Stimulated activated CD8-positive, alpha-beta memory T cell treated with anti-CD3 and anti-CD28 coated beads, Interleukin-7, amount 100 ng/mL, for 48 hours (primary cell): Measurements from ENCODE around the gene TAF5.
"Not testable (repeated sequence)": the region's sequence is repeated elsewhere in the genome, so short reads cannot be mapped to it uniquely, and the experiment has no call there.

Experiments used
- DNase-seq, 2 donors: peaks; one replicate each; pipeline ENCODE4 v3.0.0-alpha.2; 2020; ENCODE audit warnings: low read depth in 1 of 2; ENCODE audit errors: extremely low read depth in 1 of 2

The TAF5 gene

GRCh38 chr10:103367782-103368518, at the start of gene TAF5:
TSS of gene TAF5 (plus strand) at chr10:103367976. CDS start at chr10:103367990, 14 bp downstream.
- peak; percentile 80 to 88 for DNase-seq

DNA sequence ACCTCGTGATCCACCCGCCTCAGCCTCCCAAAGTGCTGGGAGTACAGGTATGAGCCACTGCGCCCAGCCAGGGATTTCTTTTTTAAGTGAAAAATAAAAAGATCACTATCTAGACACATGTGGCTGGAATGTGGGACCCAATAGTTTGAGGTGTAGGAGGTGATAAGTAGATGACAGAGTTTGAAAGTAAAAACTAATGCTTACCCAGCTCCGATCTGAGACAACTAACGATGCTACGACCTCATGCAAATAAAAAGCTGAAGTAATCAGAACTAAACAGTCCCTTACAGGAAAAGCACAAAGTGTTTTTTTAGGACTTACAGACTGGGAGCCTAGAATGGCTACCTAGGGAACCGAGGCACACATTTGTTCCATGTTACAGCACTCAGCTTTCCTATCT, 39.9 kb upstream of the TAF5 start:
- no peak for DNase-seq

DNA sequence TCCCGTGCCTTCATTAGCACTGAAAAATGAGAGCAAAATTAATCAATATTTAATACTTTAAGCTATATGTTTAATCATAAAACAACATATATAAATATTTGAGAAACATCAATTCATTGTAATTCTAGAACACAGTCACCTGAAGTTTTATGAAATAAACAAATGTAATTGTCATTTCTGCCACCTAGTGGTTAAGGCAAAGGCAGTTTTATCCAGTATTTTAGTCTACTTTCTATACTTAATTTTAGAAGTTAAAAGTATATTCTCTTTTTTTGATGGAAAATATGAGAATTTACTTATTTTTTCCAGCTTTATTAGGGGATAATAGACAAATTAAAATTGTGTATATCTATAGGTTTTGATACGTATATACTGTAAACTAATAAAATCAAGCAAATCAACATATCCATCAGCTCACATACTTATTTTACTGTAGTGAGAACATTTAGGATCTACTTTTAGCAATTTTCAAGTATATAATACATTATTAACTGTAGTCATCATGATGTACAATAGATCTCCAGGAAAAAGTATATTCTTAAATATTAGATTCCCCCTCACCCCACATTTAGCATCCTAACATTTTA, 33.7 kb upstream of the TAF5 start:
- DNase-seq: no peak

GRCh38 chr10:103334567-103334966, 33.2 kb upstream of the TAF5 start:
- DNase-seq: no peak

DNA sequence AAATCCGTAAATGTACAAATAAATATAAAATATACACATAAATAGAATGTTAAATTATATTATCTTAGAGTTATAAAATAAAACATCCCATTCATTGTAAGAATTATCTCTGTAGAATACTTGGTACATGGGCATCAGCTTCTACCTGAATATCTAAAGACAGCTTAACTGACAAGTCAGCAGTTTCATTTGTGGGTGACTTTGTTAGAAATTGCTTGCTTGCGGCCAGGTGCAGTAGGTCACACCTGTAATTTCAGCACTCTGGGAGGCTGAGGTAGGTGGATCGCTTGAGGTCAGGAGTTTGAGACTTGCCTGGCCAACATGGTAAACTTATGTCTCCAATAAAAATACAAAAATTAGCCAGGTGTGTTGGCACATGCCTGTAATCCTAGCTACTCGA, 31.4 kb upstream of the TAF5 start:
- DNase-seq: no peak

DNA sequence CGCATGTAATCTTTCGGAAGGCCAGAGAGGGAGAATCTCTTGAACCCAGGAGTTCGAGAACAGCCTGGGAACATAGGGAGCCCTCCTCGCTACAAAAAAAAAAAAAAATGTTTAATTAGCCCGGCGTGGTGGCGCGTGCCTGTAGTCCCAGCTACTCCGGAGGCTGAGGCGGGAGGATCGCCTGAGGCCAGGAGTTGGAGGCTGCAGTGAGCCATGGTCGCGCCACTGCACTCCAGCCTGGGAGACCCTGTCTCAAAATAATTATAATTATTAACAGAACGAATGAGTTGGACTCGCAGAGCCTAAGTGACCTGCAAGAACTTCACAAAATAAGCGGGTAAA, 17.6 kb upstream of the TAF5 start:
- no peak for DNase-seq

- DNase-seq: peak; percentile 63 to 69
These were observed 17.1 kb upstream of the TAF5 start, which contains the start of gene PCGF6 for GRCh38 chr10:103350517-103351260. TSS of gene PCGF6 (minus strand) at chr10:103351140. CDS start at chr10:103351066, 74 bp downstream.

DNA sequence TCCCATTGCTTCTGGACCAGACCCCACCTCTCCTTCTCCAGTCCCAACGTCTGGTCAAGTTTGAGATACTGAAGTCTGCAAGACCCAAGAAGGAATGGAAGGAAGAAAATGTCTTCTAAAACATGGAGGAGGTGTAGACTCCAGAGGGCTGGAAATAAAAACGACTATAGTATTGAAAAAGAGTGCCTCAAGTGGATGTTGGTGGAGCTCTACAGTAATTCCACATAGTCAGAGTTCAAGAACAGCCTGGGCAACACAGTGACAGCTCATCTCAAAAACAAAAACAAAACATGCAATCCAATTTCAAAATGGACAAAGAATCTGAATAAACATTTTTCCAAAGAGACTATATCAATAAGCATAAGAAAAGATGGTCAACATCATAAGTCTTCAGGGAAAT, 14.5 kb upstream of the TAF5 start:
- no peak for DNase-seq

DNA sequence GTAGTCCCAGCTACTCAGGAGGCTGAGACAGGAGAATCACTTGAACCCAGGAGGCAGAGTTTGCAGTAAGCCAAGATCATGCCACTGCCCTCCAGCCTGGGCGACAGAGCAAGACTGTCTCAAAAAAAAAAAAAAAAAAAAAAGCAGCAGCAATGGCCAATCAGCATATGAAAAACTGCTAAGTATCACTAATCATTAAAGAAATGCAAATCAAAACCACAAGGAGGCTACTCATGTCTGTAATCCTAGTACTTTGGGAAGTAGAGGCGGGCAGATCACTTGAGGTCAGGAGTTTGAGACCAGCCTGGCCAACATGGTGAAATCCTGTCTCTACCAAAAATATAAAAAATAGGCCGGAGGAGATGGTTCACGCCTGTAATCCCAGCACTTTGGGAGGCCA, 13.2 kb upstream of the TAF5 start:
- DNase-seq: not testable (repeated sequence)

GRCh38 chr10:103355906-103356599, 11.7 kb upstream of the TAF5 start:
- no peak for DNase-seq

DNA sequence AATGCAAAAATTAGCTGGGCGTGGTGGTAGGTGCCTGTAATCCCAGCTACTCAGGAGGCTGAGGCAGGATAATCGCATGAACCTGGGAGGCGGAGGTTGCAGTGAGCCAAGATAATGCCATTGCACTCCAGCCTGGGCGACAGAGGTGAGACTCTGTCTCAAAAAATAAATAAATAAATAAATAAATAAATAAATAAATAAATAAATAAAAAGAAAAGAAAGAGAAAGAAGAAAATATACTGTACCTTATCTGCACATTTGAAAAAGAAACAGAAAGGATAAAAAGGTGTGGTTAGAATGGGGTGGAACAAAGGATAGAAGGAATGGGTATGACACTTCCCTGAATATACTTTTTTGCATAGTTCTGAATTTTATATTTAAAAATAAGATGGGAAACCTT, 8.3 kb upstream of the TAF5 start:
- DNase-seq: not testable (repeated sequence)

GRCh38 chr10:103360791-103361190, 7.0 kb upstream of the TAF5 start:
- DNase-seq: not testable (repeated sequence)

DNA sequence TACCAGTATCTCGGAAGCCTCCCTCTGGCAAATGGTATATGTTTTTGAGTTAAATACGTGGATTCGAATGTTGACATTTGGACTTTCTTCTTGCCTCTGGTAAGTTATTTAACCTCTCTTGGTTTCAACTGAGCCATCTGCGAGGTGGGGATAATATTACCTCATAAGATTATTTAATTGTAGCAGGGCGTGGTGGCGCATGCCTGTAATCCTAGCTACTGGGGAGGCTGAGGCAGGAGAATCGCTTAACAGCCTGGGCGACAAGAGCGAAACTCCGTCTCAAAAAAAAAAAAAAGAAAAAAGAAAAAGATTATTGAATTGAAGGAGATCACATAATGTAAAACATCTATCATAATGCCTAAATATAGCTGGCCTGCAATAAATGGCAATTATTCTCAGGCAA, 396 bp upstream of the TAF5 start:
- DNase-seq: no peak

- no peak for DNase-seq
These were observed 5.8 kb downstream of the TAF5 start for GRCh38 chr10:103373544-103373943.

- no peak for DNase-seq
These were observed 6.5 kb downstream of the TAF5 start for GRCh38 chr10:103374263-103374662.

- no peak for DNase-seq
These were observed 15.0 kb downstream of the TAF5 start for GRCh38 chr10:103382769-103383168.

DNA sequence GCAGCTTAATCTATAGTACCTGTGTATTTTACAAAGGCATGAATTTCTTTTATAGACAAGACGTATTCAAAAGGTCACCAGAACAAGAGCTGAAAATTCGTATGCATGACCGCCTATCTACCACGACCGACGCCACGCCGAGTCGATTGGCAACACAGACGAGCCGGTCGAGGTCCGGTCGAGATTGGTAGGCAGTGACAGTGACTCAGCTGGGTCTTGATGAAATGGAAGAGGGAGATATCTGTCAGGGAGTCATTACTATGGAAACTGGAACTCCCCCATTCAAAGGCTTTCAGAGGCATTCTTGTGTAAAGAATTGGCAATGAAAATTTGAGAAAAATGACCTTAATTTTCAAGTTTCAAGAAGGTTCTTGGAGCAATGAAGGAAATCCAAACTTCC, 26.4 kb downstream of the TAF5 start:
- DNase-seq: no peak

GRCh38 chr10:103395754-103396066, 27.9 kb downstream of the TAF5 start:
- DNase-seq: no peak

- DNase-seq: peak; percentile 89 to 98
These were observed 28.5 kb downstream of the TAF5 start, which contains the start of the genes ATP5MK and PDCD11 for GRCh38 chr10:103396067-103396788. TSS of gene ATP5MK (minus strand) at chr10:103396475. CDS start at chr10:103392457, 4,018 bp downstream. TSS of gene PDCD11 (plus strand) at chr10:103396626. CDS start at chr10:103398427, 1,801 bp downstream.

DNA sequence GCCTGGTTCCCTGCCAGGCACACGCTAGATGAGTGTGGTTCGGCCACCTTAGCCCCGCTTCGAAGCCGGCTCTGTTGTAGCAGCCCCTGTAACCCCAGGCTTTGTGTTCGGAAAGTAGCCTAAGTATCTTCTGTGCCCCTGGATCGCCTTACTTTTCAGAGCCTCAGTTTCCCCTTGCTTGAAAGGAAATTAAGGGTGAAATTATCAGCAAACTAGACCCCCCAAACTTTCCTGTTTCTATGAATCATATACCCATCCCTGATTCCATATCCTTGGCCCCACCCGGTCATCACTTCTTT, 29.0 kb downstream of the TAF5 start:
- no peak for DNase-seq
